Measurements from ENCODE around the gene EFHC1.

Gene EFHC1

DNA sequence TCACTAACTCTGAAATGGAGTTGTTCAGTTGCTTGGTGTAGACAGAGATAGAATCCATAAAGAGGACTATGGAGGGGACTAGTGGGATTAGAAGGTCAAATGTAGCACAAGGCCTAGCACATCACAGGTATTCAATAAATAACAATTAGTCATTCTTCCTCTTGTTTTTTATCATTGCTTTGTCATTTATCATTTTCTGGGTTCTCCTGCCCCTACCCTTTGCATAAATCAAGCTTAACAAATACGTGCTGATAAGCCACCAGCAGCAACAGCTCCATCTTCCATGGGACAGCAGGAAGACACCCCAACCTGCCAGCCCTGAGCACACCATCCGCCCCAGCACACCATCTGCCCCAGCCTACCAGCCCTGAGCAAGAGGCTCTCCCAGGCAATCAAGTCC is 133.6 kb downstream of the EFHC1 start:
- Histone ChIP-seq H3K36me3 (ENCODE audit: insufficient read depth, low read length) (peaks cover 66% of the 10 kb centered on the region), H3K9me3 (replicated peaks; ENCODE audit: low read length) (no peaks in the 10 kb centered on the region), H3K4me2 (ENCODE audit: low read length) (peak overlapping the region; percentile 63), H3K27me3 (ENCODE audit: control insufficient read depth, insufficient read depth, low read length) (no peaks in the 10 kb centered on the region), H3K9ac (ENCODE audit: low read depth, low read length) (peak overlapping the region; percentile 76), H3K4me1 (ENCODE audit: control insufficient read depth, insufficient read depth, low read length) (peaks cover 95% of the 10 kb centered on the region), H3K4me3 (ENCODE audit: low read length) (no peak overlapping the region)

DNA sequence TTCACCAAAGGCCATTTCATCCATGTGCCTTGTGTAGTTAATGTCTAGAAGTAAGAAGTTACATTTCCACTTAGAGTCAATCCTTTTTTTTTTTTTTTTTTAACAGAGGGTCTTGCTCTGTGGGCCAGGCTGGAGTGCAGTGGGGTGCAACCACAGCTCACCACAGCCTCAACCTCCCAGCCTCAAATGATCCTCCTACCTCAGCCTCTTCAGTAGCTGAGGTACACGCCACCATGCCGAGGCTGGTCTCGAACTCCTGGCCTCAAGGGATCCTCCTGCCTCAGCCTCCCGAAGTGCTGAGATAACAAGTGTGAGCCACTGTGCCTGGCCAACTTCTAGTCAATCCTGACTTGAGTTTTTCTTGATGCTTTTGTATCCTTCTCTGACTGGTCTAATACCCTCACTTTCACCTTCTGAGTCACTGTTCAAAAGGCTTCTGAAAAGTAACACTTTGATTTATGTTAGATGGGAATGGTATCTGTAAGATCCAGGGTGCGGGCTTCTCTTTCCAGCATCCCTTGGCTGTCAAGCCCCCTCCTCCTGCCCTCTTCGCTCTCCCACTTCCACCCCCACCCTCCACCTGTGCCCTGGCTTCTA is 134.6 kb downstream of the EFHC1 start:
- H3K27me3 ChIP-seq (ENCODE audit: control insufficient read depth, insufficient read depth, low read length) = no peaks in the 10 kb centered on the region
- peaks cover 66% of the 10 kb centered on the region for H3K36me3 ChIP-seq (ENCODE audit: insufficient read depth, low read length)
- no peak overlapping the region for H3K4me3 ChIP-seq (ENCODE audit: low read length)
- H3K4me1 ChIP-seq (ENCODE audit: control insufficient read depth, insufficient read depth, low read length) = peaks cover 95% of the 10 kb centered on the region
- H3K4me2 ChIP-seq (ENCODE audit: low read length) = no peak overlapping the region
- H3K9me3 ChIP-seq (replicated peaks; ENCODE audit: low read length) = no peaks in the 10 kb centered on the region
- peak overlapping the region; percentile 6 for H3K9ac ChIP-seq (ENCODE audit: low read depth, low read length)

- H3K36me3 ChIP-seq (ENCODE audit: insufficient read depth, low read length) = peaks cover 61% of the 10 kb centered on the region
- no peaks in the 10 kb centered on the region for H3K9me3 ChIP-seq (replicated peaks; ENCODE audit: low read length)
- H3K4me3 ChIP-seq (ENCODE audit: low read length) = no peak overlapping the region
- H3K4me2 ChIP-seq (ENCODE audit: low read length) = peak overlapping the region; percentile 43
- H3K4me1 ChIP-seq (ENCODE audit: control insufficient read depth, insufficient read depth, low read length) = peaks cover 96% of the 10 kb centered on the region
- no peaks in the 10 kb centered on the region for H3K27me3 ChIP-seq (ENCODE audit: control insufficient read depth, insufficient read depth, low read length)
- peak overlapping the region; percentile 70 for H3K9ac ChIP-seq (ENCODE audit: low read depth, low read length)
Measured at GRCh38 chr6:52555518-52556233, 135.5 kb downstream of the EFHC1 start.

- H3K4me3 ChIP-seq (ENCODE audit: low read length) = peak overlapping the region; percentile 20
- H3K9me3 ChIP-seq (replicated peaks; ENCODE audit: low read length) = no peaks in the 10 kb centered on the region
- no peaks in the 10 kb centered on the region for H3K27me3 ChIP-seq (ENCODE audit: control insufficient read depth, insufficient read depth, low read length)
- H3K4me2 ChIP-seq (ENCODE audit: low read length) = peak overlapping the region; percentile 50
- H3K36me3 ChIP-seq (ENCODE audit: insufficient read depth, low read length) = peaks cover 59% of the 10 kb centered on the region
- peaks cover 92% of the 10 kb centered on the region for H3K4me1 ChIP-seq (ENCODE audit: control insufficient read depth, insufficient read depth, low read length)
- H3K9ac ChIP-seq (ENCODE audit: low read depth, low read length) = peak overlapping the region; percentile 54
Measured at GRCh38 chr6:52557389-52558265, 137.5 kb downstream of the EFHC1 start.

DNA sequence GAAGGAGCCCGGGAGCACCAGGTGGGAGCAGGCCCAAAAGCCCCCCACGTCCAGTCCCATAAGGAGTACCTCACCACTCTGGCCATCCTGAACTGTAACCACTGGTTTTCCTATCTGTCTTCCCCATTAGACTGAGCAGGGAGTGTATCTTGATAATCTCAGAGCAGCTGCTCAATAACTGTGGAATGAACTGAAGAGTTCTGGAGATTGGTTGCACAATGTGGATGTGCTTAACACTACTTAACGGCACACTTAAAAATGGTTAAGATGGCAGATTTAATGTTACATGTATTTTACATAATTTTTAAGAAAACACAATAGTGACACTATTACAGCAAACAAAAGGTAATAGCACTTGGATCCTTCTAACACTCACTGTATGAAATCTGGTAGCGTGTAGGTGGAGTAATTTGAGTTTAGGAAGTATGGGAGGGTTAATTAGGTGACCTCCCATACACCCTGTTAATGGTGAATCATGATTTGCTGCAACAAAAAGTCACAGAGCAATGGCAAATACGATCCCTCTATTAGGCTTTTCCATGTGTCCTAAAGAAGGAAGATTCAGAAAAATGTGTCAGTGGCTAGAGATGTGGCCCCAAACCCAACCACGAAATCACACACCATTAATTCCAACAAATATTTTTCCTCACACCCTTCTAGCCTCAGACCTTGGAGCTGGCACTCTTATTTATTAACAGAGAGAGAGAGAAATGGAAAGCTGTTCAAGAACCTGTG is 138.3 kb downstream of the EFHC1 start:
- peaks cover 56% of the 10 kb centered on the region for H3K36me3 ChIP-seq (ENCODE audit: insufficient read depth, low read length)

DNA sequence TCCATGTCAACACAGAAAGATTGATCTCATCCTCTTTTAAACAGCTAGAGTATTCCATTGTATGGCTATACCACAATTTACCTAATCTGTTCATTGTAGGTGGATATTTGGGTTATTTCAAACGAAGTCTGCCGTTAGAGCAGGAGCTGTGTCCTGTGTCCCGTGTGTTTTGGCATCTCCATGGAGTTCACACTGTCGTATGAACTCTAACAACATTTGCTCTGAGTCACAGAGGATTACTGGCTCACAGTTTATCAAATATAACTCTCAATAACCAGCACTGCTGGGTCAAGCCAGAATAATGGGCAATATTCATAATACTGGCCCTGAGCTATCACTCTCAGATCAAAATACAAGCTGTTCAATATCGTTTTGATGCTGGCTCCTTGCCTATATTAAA is 140.3 kb downstream of the EFHC1 start:
- Histone ChIP-seq H3K4me2 (ENCODE audit: low read length) (peak overlapping the region; percentile 15), H3K9me3 (replicated peaks; ENCODE audit: low read length) (no peaks in the 10 kb centered on the region), H3K9ac (ENCODE audit: low read depth, low read length) (peak overlapping the region; percentile 31), H3K27me3 (ENCODE audit: control insufficient read depth, insufficient read depth, low read length) (no peaks in the 10 kb centered on the region), H3K36me3 (ENCODE audit: insufficient read depth, low read length) (peaks cover 58% of the 10 kb centered on the region), H3K4me3 (ENCODE audit: low read length) (no peak overlapping the region), H3K4me1 (ENCODE audit: control insufficient read depth, insufficient read depth, low read length) (peaks cover 86% of the 10 kb centered on the region)

More for the DNA sequence above, 138.3 kb downstream of the EFHC1 start:
- H3K9ac ChIP-seq (ENCODE audit: low read depth, low read length) = peak overlapping the region; percentile 54
- H3K27me3 ChIP-seq (ENCODE audit: control insufficient read depth, insufficient read depth, low read length) = no peaks in the 10 kb centered on the region
- H3K9me3 ChIP-seq (replicated peaks; ENCODE audit: low read length) = no peaks in the 10 kb centered on the region
- peak overlapping the region; percentile 50 for H3K4me2 ChIP-seq (ENCODE audit: low read length)
- peaks cover 89% of the 10 kb centered on the region for H3K4me1 ChIP-seq (ENCODE audit: control insufficient read depth, insufficient read depth, low read length)
- H3K4me3 ChIP-seq (ENCODE audit: low read length) = peak overlapping the region; percentile 20

GRCh38 chr6:52562911-52563310 is 142.8 kb downstream of the EFHC1 start:
- H3K4me1 ChIP-seq (ENCODE audit: control insufficient read depth, insufficient read depth, low read length) = peaks cover 91% of the 10 kb centered on the region
- H3K9ac ChIP-seq (ENCODE audit: low read depth, low read length) = peak overlapping the region; percentile 18
- H3K36me3 ChIP-seq (ENCODE audit: insufficient read depth, low read length) = peaks cover 67% of the 10 kb centered on the region
- no peaks in the 10 kb centered on the region for H3K27me3 ChIP-seq (ENCODE audit: control insufficient read depth, insufficient read depth, low read length)
- peak overlapping the region; percentile 20 for H3K4me2 ChIP-seq (ENCODE audit: low read length)
- no peak overlapping the region for H3K4me3 ChIP-seq (ENCODE audit: low read length)
- no peaks in the 10 kb centered on the region for H3K9me3 ChIP-seq (replicated peaks; ENCODE audit: low read length)

GRCh38 chr6:52564856-52565255 is 144.7 kb downstream of the EFHC1 start:
- H3K27me3 ChIP-seq (ENCODE audit: control insufficient read depth, insufficient read depth, low read length) = no peaks in the 10 kb centered on the region
- H3K4me1 ChIP-seq (ENCODE audit: control insufficient read depth, insufficient read depth, low read length) = peaks cover 91% of the 10 kb centered on the region
- peak overlapping the region; percentile 29 for H3K4me2 ChIP-seq (ENCODE audit: low read length)
- no peaks in the 10 kb centered on the region for H3K9me3 ChIP-seq (replicated peaks; ENCODE audit: low read length)
- peaks cover 54% of the 10 kb centered on the region for H3K36me3 ChIP-seq (ENCODE audit: insufficient read depth, low read length)
- H3K4me3 ChIP-seq (ENCODE audit: low read length) = no peak overlapping the region
- peak overlapping the region; percentile 36 for H3K9ac ChIP-seq (ENCODE audit: low read depth, low read length)

- Histone ChIP-seq H3K4me2 (ENCODE audit: low read length) (peak overlapping the region; percentile 63), H3K36me3 (ENCODE audit: insufficient read depth, low read length) (peaks cover 60% of the 10 kb centered on the region), H3K4me3 (ENCODE audit: low read length) (peak overlapping the region; percentile 27), H3K4me1 (ENCODE audit: control insufficient read depth, insufficient read depth, low read length) (peaks cover 91% of the 10 kb centered on the region), H3K9ac (ENCODE audit: low read depth, low read length) (peak overlapping the region; percentile 65), H3K9me3 (replicated peaks; ENCODE audit: low read length) (no peaks in the 10 kb centered on the region), H3K27me3 (ENCODE audit: control insufficient read depth, insufficient read depth, low read length) (no peaks in the 10 kb centered on the region)
Measured at GRCh38 chr6:52566201-52566600, 146.1 kb downstream of the EFHC1 start.

GRCh38 chr6:52566853-52567279 is 146.7 kb downstream of the EFHC1 start:
- H3K27me3 ChIP-seq (ENCODE audit: control insufficient read depth, insufficient read depth, low read length) = no peaks in the 10 kb centered on the region
- H3K4me2 ChIP-seq (ENCODE audit: low read length) = peak overlapping the region; percentile 63
- H3K4me1 ChIP-seq (ENCODE audit: control insufficient read depth, insufficient read depth, low read length) = peaks cover 95% of the 10 kb centered on the region
- H3K4me3 ChIP-seq (ENCODE audit: low read length) = peak overlapping the region; percentile 27
- H3K36me3 ChIP-seq (ENCODE audit: insufficient read depth, low read length) = peaks cover 64% of the 10 kb centered on the region
- peak overlapping the region; percentile 68 for H3K9ac ChIP-seq (ENCODE audit: low read depth, low read length)
- no peaks in the 10 kb centered on the region for H3K9me3 ChIP-seq (replicated peaks; ENCODE audit: low read length)

GRCh38 chr6:52568320-52568719 is 148.2 kb downstream of the EFHC1 start:
- peak overlapping the region; percentile 68 for H3K9ac ChIP-seq (ENCODE audit: low read depth, low read length)
- H3K27me3 ChIP-seq (ENCODE audit: control insufficient read depth, insufficient read depth, low read length) = no peaks in the 10 kb centered on the region
- H3K4me3 ChIP-seq (ENCODE audit: low read length) = peak overlapping the region; percentile 22
- H3K36me3 ChIP-seq (ENCODE audit: insufficient read depth, low read length) = peaks cover 68% of the 10 kb centered on the region
- H3K4me1 ChIP-seq (ENCODE audit: control insufficient read depth, insufficient read depth, low read length) = peaks cover 95% of the 10 kb centered on the region
- H3K4me2 ChIP-seq (ENCODE audit: low read length) = peak overlapping the region; percentile 31
- H3K9me3 ChIP-seq (replicated peaks; ENCODE audit: low read length) = no peaks in the 10 kb centered on the region

Data from skeletal muscle satellite cell (primary cell).